Testis (tissue), 2 donors: ENCODE measurements around the gene WFDC1.

Experiments
- POLR2A ChIP-seq: fragments of 450-650 bp; IDR thresholded peaks from one replicate; pipeline ENCODE4 v1.6.1; 2017; ENCODE audit warnings: antibody characterized with exemption, mild to moderate bottlenecking, moderate library complexity
- TF ChIP-seq, protein P1 (sequence below), 3 experiments: fragments of 450-650 bp in 2 of 3; fragments of 200-600 bp in 1 of 3; sonication (generic) in 1 of 3; IDR thresholded peaks; one replicate each; pipeline ENCODE4 v1.5.1; 2016 to 2019; ENCODE audit warnings: antibody characterized with exemption in 3 of 3, mild to moderate bottlenecking in 2 of 3, moderate library complexity in 1 of 3

GRCh38 chr16:84254062-84254461 lies 40.6 kb upstream of the WFDC1 start:
- TF ChIP-seq, protein P1, sequence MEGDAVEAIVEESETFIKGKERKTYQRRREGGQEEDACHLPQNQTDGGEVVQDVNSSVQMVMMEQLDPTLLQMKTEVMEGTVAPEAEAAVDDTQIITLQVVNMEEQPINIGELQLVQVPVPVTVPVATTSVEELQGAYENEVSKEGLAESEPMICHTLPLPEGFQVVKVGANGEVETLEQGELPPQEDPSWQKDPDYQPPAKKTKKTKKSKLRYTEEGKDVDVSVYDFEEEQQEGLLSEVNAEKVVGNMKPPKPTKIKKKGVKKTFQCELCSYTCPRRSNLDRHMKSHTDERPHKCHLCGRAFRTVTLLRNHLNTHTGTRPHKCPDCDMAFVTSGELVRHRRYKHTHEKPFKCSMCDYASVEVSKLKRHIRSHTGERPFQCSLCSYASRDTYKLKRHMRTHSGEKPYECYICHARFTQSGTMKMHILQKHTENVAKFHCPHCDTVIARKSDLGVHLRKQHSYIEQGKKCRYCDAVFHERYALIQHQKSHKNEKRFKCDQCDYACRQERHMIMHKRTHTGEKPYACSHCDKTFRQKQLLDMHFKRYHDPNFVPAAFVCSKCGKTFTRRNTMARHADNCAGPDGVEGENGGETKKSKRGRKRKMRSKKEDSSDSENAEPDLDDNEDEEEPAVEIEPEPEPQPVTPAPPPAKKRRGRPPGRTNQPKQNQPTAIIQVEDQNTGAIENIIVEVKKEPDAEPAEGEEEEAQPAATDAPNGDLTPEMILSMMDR (IDR thresholded peaks at IDR 0.05) = no peak
- TF ChIP-seq POLR2A = no peak
